Kidney (tissue), 14 donors: Measurements from ENCODE around the gene LSM14A. TPM values are rescaled to one million over a fixed set of nuclear protein-coding genes. Genes with fewer than 3 reads are reported as not detected.

Experiments
- DNase-seq, 5 donors: peaks; one replicate each; pipeline ENCODE4 v3.0.0-alpha.2; 2013 to 2020
- FAIRE-seq: peaks from 2 replicates; lab custom pipeline; 2012; peaks lifted over from hg19 to GRCh38; lab: Jason Lieb, UNC
- H3K27ac ChIP-seq, 2 donors: one replicate each; pipeline ENCODE4 v1.7.0; 2013; ENCODE audit warnings: low read depth in 2 of 2, low read length in 2 of 2, inconsistent platforms in 1 of 2
- H3K27me3 ChIP-seq: one replicate; pipeline ENCODE4 v1.7.1; 2013; ENCODE audit warnings: low read length, inconsistent platforms; ENCODE audit not compliant: control insufficient read depth, insufficient read depth
- H3K36me3 ChIP-seq, 3 donors: one replicate each; pipeline versions ENCODE4 v1.7.0 to v1.7.1; 2013; ENCODE audit warnings: low read length in 3 of 3, control low read depth in 1 of 3, inconsistent platforms in 1 of 3; ENCODE audit not compliant: insufficient read depth in 3 of 3, control insufficient read depth in 2 of 3
- H3K4me1 ChIP-seq, 3 donors: one replicate each; pipeline versions ENCODE4 v1.7.0 to v1.7.1; 2013; ENCODE audit warnings: low read length in 3 of 3, inconsistent platforms in 1 of 3, low read depth in 1 of 3; ENCODE audit not compliant: control insufficient read depth in 2 of 3, insufficient read depth in 2 of 3
- H3K4me3 ChIP-seq, 3 donors: one replicate each; pipeline versions ENCODE4 v1.7.0 to v1.8.1; 2013; ENCODE audit warnings: low read length in 3 of 3, control low read depth in 1 of 3, inconsistent platforms in 1 of 3
- H3K9ac ChIP-seq, 3 donors: one replicate each; pipeline versions ENCODE4 v1.7.0 to v1.7.1; 2013; ENCODE audit warnings: low read length in 3 of 3, control low read depth in 1 of 3, inconsistent platforms in 1 of 3
- H3K9me3 ChIP-seq, 3 donors: one replicate each; pipeline versions ENCODE4 v1.7.0 to v1.7.1; 2013; ENCODE audit warnings: low read length in 3 of 3, control low read depth in 1 of 3, inconsistent platforms in 1 of 3; ENCODE audit not compliant: control insufficient read depth in 2 of 3, insufficient read depth in 1 of 3
- CTCF ChIP-seq: IDR thresholded peaks from 3 replicates; pipeline ENCODE4 v1.5.1; 2012; ENCODE audit warnings: mild to moderate bottlenecking, moderate library complexity, borderline replicate concordance; ENCODE audit not compliant: insufficient read depth; ENCODE audit errors: extremely low read depth
- intact Hi-C: fragments of 100-400 bp; cut with DNase I; formaldehyde crosslinking; loops from one replicate; pipeline ENCODE4 v1.11.1; 2022
- polyA plus RNA-seq: library from polyadenylated mRNA; stranded (reverse); fragments of 350-450 nt; fragmentation: Illumina TruSeq; extraction: RNeasy Lipid Tissue Mini Kit (QIAGEN cat#74804); gene quantifications from one replicate; pipeline ENCODE4 v1.2.3, GENCODE V29; 2014; ENCODE audit warnings: low read depth, low replicate concordance; ENCODE audit not compliant: insufficient read depth
- total RNA-seq: library from RNA; stranded (reverse); fragmentation: NEBNext Ultra II Directional; extraction: Animal tissue kit (Norgen Biotek cat#: 25700); gene quantifications from one replicate; pipeline ENCODE4 v1.2.1, GENCODE V29; 2021
- donor health status: control.
- donor health status: control.
- donor health status: control.
- donor health status: control.
- donor health status: control.
- donor health status: DM: yes; HTN: yes; CAD: no.
- donor health status: Normal renal cell carcinoma (clear cell type).

The LSM14A gene
- total and polyA plus RNA-seq, 2 donors from 2014 or later, result 49.3 to 114 TPM

GRCh38 chr19:34186205-34186604, 13.9 kb downstream of the LSM14A start:
- no peak for DNase-seq
- TF ChIP-seq CTCF, result no peak
- H3K9me3 ChIP-seq, result no peaks in the 10 kb centered on the region
- H3K4me1 ChIP-seq, result peaks cover 8 to 39% (median 12%) of the 10 kb centered on the region in 3 donors
- H3K4me3 ChIP-seq, result no peak overlapping the region
- FAIRE-seq, result no peak
- intact Hi-C loops, result no loop called here
- no peaks in the 10 kb centered on the region for H3K27me3 ChIP-seq
- no peaks in the 10 kb centered on the region for H3K36me3 ChIP-seq
- H3K27ac ChIP-seq, result no peak overlapping the region
- no peak overlapping the region for H3K9ac ChIP-seq

GRCh38 chr19:34187011-34187410, 14.7 kb downstream of the LSM14A start:
- Histone ChIP-seq H3K9me3 (no peaks in the 10 kb centered on the region), H3K27me3 (no peaks in the 10 kb centered on the region), H3K27ac (no peak overlapping the region), H3K36me3 (no peaks in the 10 kb centered on the region), H3K4me3 (no peak overlapping the region), H3K9ac (no peak overlapping the region), H3K4me1 (peaks cover 8 to 31% (median 8%) of the 10 kb centered on the region in 3 donors)
- DNase-seq, result no peak
- TF ChIP-seq CTCF, result no peak
- intact Hi-C loops, result no loop called here
- FAIRE-seq, result no peak

GRCh38 chr19:34188408-34188807, 16.1 kb downstream of the LSM14A start:
- TF ChIP-seq CTCF, result no peak
- H3K27me3 ChIP-seq, result no peaks in the 10 kb centered on the region
- peaks cover 8 to 31% (median 8%) of the 10 kb centered on the region in 3 donors for H3K4me1 ChIP-seq
- FAIRE-seq (no peak), DNase-seq (no peak)
- intact Hi-C loops, result no loop called here
- H3K36me3 ChIP-seq, result no peaks in the 10 kb centered on the region
- H3K27ac ChIP-seq, result no peak overlapping the region
- no peak overlapping the region for H3K9ac ChIP-seq
- H3K9me3 ChIP-seq, result no peaks in the 10 kb centered on the region
- no peak overlapping the region for H3K4me3 ChIP-seq
